DLD1 (cell line): ENCODE data around the gene XXYLT1.

Experiments
- in situ Hi-C: cut with HindIII; loops from 2 replicates; pipeline ENCODE4 v1.10.0; 2017; ENCODE audit warnings: low sequenced_read_pairs

The XXYLT1 gene

GRCh38 chr3:195035345-195036202 lies 235.4 kb downstream of the XXYLT1 start:
- in situ Hi-C loops, result no loop called here

- in situ Hi-C loops, result no loop called here
These were observed 236.4 kb downstream of the XXYLT1 start for GRCh38 chr3:195034541-195034940.

GRCh38 chr3:195034101-195034500 lies 236.9 kb downstream of the XXYLT1 start:
- in situ Hi-C loops, result no loop called here

DNA sequence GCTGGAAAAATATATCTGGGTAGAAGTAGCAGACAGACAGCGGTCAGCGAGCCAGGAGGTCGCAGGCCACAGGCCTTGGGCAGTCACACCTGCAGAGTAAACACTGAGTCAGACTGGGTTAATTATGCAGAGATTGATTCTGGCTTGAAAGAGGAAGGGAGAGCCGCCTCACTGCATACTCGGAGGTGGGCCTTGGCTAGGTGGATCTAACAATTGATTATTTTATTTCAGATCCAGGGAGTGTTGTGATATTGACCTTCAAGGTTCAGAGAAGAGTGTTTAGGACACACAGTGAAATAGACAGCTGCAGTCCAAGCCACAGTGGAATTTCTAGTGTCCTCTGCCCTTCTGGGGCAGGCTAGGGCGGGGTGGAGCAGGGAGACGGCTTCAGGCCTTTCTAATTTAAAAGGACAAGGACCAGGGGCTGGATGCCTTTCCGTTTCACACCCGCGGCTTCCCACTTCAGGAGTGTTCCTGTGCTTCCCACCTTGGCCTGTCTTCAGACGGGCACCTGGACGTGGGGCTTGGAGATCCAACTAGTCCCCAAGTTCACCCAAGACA lies 237.3 kb downstream of the XXYLT1 start:
- in situ Hi-C loops, result no loop called here

- in situ Hi-C loops, result no loop called here
These were observed 238.0 kb downstream of the XXYLT1 start for GRCh38 chr3:195032955-195033354.

DNA sequence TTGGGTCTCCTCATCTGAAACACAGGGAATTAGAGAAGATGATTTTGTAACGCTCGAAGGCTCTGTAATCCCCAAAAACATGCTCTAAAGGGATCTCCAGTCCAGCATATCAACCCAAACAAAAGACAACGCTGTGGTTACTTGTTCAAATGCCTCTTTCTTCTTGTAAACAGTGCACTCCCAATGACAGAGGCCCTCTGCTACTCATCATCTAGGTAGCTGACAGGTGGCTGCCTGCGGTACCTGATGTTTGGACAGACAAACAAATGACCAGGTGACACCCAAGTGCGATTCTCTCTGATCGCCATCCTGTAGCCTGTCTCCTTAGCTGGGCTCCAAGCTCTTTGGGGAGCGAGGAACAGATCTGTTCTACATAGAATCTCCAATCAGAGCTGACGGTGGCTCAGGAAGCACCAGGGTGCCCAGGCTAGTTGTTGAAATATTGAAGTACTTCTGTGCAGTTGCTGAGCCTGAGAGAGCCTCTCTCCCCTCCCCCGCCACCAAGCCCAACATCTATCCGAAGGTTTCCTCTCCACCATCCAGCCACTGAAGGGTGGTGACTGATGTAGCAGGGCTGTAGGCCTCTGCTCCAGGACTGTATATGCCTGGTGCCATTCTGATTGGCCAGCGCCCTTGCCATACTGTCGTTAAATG lies 238.7 kb downstream of the XXYLT1 start:
- in situ Hi-C loops, result no loop called here

DNA sequence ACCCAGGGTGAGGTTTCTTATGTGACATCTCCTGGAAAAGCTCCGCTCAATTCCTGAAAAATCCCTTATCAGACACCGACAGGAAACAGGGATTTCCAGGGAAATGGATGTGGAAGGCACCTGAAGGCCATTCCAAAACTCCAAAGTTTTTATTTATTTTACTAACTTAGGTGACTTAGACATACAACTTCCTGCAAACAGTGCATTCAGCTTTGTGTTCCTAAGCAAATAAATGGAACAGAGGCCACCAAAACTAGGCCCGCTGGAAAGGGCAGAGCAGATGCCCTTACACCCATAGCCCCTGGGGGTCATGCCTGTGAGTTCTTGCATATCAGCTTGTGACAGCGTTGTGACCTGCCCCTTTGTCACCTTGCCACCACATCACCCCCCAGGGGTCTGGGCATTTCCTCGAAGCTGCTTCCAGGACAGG lies 239.4 kb downstream of the XXYLT1 start:
- in situ Hi-C loops, result no loop called here

- in situ Hi-C loops, result no loop called here
These were observed 240.1 kb downstream of the XXYLT1 start for GRCh38 chr3:195030791-195031321.

- in situ Hi-C loops, result no loop called here
These were observed 241.9 kb downstream of the XXYLT1 start for GRCh38 chr3:195028877-195029606.

- in situ Hi-C loops, result no loop called here
These were observed 245.1 kb downstream of the XXYLT1 start for GRCh38 chr3:195025884-195026200.

DNA sequence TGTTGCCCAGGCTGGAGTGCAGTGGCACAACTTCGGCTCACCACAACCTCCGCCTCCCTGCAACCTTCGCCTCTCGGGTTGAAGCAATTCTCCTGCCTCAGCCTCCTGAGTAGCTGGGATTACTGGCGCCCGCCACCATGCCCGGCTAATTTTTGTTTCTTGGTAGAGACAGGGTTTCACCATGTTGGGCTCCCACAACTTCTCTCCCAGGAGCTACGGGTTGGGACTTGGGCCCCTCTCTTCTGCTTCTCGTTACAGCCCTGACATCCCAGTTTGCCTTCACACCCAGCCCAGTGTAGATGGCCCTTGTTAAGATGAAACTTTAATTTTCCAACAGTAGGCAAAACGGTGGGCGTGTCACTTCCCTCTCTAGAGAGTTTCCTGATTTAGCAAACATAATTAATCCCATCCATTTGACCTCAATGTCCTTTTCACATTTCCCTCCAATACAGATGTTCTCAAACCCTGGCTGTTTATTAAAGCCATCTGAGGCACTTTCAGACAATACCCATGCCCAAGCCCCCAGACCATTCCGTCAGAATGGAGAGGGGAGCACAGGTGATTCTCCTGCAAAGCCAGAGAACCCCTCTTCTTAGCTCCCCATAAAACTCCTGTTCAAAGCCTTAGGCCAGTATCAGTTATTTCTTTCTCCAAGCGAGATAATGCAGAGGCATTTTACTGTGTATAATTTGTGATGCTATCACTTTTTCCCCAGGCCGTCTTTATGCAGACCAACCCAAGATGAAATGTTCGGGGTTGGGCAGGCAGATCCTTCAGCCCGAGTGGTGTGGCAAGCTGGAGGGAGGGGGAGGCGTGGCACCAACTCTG lies 245.7 kb downstream of the XXYLT1 start:
- in situ Hi-C loops, result no loop called here

GRCh38 chr3:195023989-195024388 lies 247.0 kb downstream of the XXYLT1 start:
- in situ Hi-C loops, result no loop called here

DNA sequence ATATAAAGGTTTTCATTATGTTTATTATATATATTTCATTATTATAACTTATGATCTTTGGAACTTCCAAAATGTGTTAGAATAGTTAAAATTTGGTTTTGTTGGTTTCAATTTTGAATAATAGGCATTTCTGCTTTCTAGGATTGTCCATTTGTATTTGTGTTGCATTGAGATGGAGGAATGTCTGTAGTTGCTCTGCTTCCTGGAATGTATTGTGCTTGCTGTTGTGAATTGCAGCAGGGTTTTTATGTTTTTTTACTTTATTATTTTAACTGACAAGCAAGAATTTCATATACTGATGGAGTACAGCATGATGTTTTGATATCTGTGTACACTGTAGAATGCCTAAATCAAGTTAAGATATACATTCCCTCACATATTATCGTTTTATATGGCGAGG lies 247.4 kb downstream of the XXYLT1 start:
- in situ Hi-C loops, result no loop called here

DNA sequence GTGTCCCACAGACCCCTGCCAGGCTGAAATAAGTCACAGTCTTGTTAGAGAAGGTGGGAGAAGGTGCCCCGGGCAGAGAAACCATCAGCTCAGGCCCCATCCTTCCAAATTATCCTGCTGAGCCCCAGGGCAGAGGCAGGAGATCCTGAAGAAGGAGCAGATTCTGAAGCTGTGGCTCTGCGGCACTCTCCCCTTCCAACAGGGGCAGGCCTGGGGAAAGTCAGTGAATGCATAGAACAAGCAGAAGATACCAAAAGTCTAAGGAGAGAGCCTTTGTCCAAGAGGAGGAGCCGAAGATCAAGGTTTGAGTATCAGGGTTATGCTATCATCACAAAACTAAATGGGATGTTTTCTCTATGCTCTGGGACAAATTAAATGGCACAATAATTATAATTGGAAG lies 249.3 kb downstream of the XXYLT1 start:
- in situ Hi-C loops, result no loop called here

DNA sequence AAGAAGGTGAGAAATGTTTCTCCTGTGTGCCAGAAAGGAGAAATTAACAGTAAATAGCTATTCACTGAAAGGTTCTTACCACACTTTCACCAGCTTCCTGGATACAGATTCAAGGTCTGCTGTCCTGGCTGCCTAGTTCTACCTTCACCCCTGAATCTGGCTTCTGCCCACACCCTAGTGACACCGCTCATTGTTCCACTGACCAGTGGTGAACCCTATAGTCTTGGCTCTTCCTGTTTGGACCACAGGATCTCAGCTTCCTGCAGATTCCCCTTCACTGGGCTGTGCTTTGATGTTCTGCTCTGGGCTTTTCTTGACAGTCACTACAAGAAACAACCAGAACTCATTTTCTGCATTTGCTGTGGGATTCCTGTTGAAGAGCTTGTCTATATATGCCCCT lies 250.0 kb downstream of the XXYLT1 start:
- in situ Hi-C loops, result no loop called here

- in situ Hi-C loops, result no loop called here
These were observed 250.8 kb downstream of the XXYLT1 start for GRCh38 chr3:195020185-195020584.

DNA sequence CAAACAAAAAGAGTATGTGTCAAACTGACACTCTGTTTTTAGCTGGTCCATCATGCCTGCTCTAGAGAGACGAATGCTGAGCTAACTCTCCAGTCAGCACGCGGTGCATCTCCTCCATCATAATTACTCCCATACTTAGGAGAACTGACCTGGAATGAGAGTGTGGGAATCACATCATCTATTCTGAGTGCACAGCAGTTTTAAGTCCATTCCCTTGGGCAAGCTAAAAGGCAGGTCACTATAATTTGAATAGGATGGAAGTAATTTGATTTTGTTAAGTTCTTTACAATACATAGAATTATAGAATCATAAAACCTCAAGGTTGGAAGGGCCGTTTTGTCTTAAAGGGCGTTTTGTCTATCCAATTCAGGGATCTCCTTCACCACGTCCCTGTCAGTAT lies 251.6 kb downstream of the XXYLT1 start:
- in situ Hi-C loops, result no loop called here
